ENCODE data around the gene WIPI1. TPM values are rescaled to one million over a fixed set of nuclear protein-coding genes. Genes with fewer than 3 reads are reported as not detected.

The WIPI1 gene
- total and polyA plus RNA-seq, 2 of the 13 experiments (the other 11 are each of a cell fraction or from before 2014, with no cell fraction given), result 29.4 to 141 TPM

- TF ChIP-seq ATF4 (CRISPR knock-in tag; IDR thresholded peaks at IDR 0.05), result peak in 1 of 2 experiments; percentile 53; a peak in 1 of 4 replicates
- peak; percentile 50; the same call in 1 of the 2 replicates for TF ChIP-seq ESRRA (CRISPR knock-in tag; IDR thresholded peaks at IDR 0.05; ENCODE audit: low read depth)
- TF ChIP-seq RNF2 (conservative IDR thresholded peaks at IDR 0.05; ENCODE audit: low read depth), result no peak
- peak; percentile 100 for TF ChIP-seq HDAC1 (CRISPR knock-in tag; IDR thresholded peaks at IDR 0.05)
- TF ChIP-seq MXD4 (CRISPR knock-in tag; IDR thresholded peaks at IDR 0.05), result peak; percentile 97
- TF ChIP-seq FOXP1 (IDR thresholded peaks at IDR 0.05), result no peak
- TF ChIP-seq FOXP1 (CRISPR knock-in tag; IDR thresholded peaks at IDR 0.05), result peak; percentile 32; the same call in 1 of the 2 replicates
- TF ChIP-seq TBX2 (CRISPR knock-in tag; IDR thresholded peaks at IDR 0.05; ENCODE audit: borderline replicate concordance), result peak; percentile 93
- peak; percentile 52; the same call in 1 of the 2 replicates for TF ChIP-seq ZNF574 (CRISPR knock-in tag; IDR thresholded peaks at IDR 0.05)
- no peak for TF ChIP-seq NFAT5 (CRISPR knock-in tag; IDR thresholded peaks at IDR 0.05)
- TF ChIP-seq DMAP1 (CRISPR knock-in tag; IDR thresholded peaks at IDR 0.05), result peak; percentile 87
- peak; percentile 100 for TF ChIP-seq MAX (IDR thresholded peaks at IDR 0.05)
- TF ChIP-seq CBX1 (IDR thresholded peaks at IDR 0.05; ENCODE audit: low read depth), result no peak
- no peak for TF ChIP-seq REXO4 (CRISPR knock-in tag; IDR thresholded peaks at IDR 0.05; ENCODE audit: borderline replicate concordance)
- peak; percentile 99 for TF ChIP-seq TFAP4 (IDR thresholded peaks at IDR 0.05; ENCODE audit: borderline replicate concordance, low read depth)
- TF ChIP-seq CREB3 (CRISPR knock-in tag; IDR thresholded peaks at IDR 0.05), result 0 out of 2 replicates have a peak, but pooled peaks have one; percentile 49
- no peak for TF ChIP-seq HOXA7 (CRISPR knock-in tag; IDR thresholded peaks at IDR 0.05)
- peak; percentile 74; the same call in 1 of the 2 replicates for TF ChIP-seq MXD3 (CRISPR knock-in tag; IDR thresholded peaks at IDR 0.05)
Observed at GRCh38 chr17:68457539-68458259, 403 bp upstream of the WIPI1 start (continued).

Data from HepG2 (cell line).